ENCODE measurements around the gene ST3GAL4. TPM values are rescaled to one million over a fixed set of nuclear protein-coding genes. Genes with fewer than 3 reads are reported as not detected.
A peak's percentile ranks its signal among the peaks of the same experiment; 100 is the strongest.

The ST3GAL4 gene
- total RNA-seq, 1 donor from 2014 or later: 39.2 TPM

- H3K4me1 ChIP-seq: no peaks in the 10 kb centered on the region
- no peak overlapping the region for H3K4me3 ChIP-seq
- DNase-seq (peak; percentile 53), ATAC-seq (peak; percentile 23)
- H3K36me3 ChIP-seq: peaks cover 13% of the 10 kb centered on the region
- H3K9me3 ChIP-seq: no peaks in the 10 kb centered on the region
- TF ChIP-seq CTCF (IDR thresholded peaks at IDR 0.05): no peak
- no peak overlapping the region for H3K27ac ChIP-seq
- intact Hi-C loops (cut with DNase I): no loop called here
- H3K27me3 ChIP-seq: no peaks in the 10 kb centered on the region
These were observed 27.5 kb upstream of the ST3GAL4 start for GRCh38 chr11:126328001-126328390.

- no peak overlapping the region for H3K4me3 ChIP-seq
- peaks cover 13% of the 10 kb centered on the region for H3K36me3 ChIP-seq
- TF ChIP-seq CTCF (IDR thresholded peaks at IDR 0.05): no peak
- no peaks in the 10 kb centered on the region for H3K27me3 ChIP-seq
- DNase-seq (peak; percentile 58), ATAC-seq (no peak)
- H3K9me3 ChIP-seq: no peaks in the 10 kb centered on the region
- no peak overlapping the region for H3K27ac ChIP-seq
- no peaks in the 10 kb centered on the region for H3K4me1 ChIP-seq
- intact Hi-C loops (cut with DNase I): no loop called here
These were observed 27.0 kb upstream of the ST3GAL4 start for GRCh38 chr11:126328444-126328843.

- ATAC-seq (no peak), DNase-seq (no peak)
- Histone ChIP-seq H3K4me1 (no peaks in the 10 kb centered on the region), H3K27ac (no peak overlapping the region), H3K4me3 (no peak overlapping the region), H3K9me3 (no peaks in the 10 kb centered on the region), H3K27me3 (no peaks in the 10 kb centered on the region), H3K36me3 (peaks cover 13% of the 10 kb centered on the region)
- intact Hi-C loops (cut with DNase I): no loop called here
- TF ChIP-seq CTCF (IDR thresholded peaks at IDR 0.05): no peak
These were observed 26.4 kb upstream of the ST3GAL4 start for GRCh38 chr11:126328938-126329643.

GRCh38 chr11:126329644-126330211 lies 25.8 kb upstream of the ST3GAL4 start:
- TF ChIP-seq CTCF (IDR thresholded peaks at IDR 0.05): no peak
- intact Hi-C loops (cut with DNase I): no loop called here
- H3K4me3 ChIP-seq: no peak overlapping the region
- H3K4me1 ChIP-seq: no peaks in the 10 kb centered on the region
- H3K9me3 ChIP-seq: no peaks in the 10 kb centered on the region
- H3K27ac ChIP-seq: no peak overlapping the region
- ATAC-seq (no peak), DNase-seq (no peak)
- peaks cover 13% of the 10 kb centered on the region for H3K36me3 ChIP-seq
- H3K27me3 ChIP-seq: no peaks in the 10 kb centered on the region

GRCh38 chr11:126331286-126331685 lies 24.2 kb upstream of the ST3GAL4 start:
- ATAC-seq: no peak
- DNase-seq: peak; percentile 45
- Histone ChIP-seq H3K27ac (no peak overlapping the region), H3K36me3 (peaks cover 13% of the 10 kb centered on the region), H3K9me3 (no peaks in the 10 kb centered on the region), H3K4me1 (no peaks in the 10 kb centered on the region), H3K4me3 (no peak overlapping the region), H3K27me3 (no peaks in the 10 kb centered on the region)
- intact Hi-C loops (cut with DNase I): no loop called here
- TF ChIP-seq CTCF (IDR thresholded peaks at IDR 0.05): no peak

Measured in upper lobe of right lung (tissue), 1 donor.